NCI-H748 treated with DMSO at 0.1 percent for 48 hours (cell line): Measurements from ENCODE around the gene KCNN3.

Source experiments
- DNase-seq: peaks from one replicate; lab custom pipeline; 2025; lab: John Stamatoyannopoulos, UW

The KCNN3 gene

GRCh38 chr1:154861607-154862094 lies 8.4 kb downstream of the KCNN3 start:
- no peak for DNase-seq

DNA sequence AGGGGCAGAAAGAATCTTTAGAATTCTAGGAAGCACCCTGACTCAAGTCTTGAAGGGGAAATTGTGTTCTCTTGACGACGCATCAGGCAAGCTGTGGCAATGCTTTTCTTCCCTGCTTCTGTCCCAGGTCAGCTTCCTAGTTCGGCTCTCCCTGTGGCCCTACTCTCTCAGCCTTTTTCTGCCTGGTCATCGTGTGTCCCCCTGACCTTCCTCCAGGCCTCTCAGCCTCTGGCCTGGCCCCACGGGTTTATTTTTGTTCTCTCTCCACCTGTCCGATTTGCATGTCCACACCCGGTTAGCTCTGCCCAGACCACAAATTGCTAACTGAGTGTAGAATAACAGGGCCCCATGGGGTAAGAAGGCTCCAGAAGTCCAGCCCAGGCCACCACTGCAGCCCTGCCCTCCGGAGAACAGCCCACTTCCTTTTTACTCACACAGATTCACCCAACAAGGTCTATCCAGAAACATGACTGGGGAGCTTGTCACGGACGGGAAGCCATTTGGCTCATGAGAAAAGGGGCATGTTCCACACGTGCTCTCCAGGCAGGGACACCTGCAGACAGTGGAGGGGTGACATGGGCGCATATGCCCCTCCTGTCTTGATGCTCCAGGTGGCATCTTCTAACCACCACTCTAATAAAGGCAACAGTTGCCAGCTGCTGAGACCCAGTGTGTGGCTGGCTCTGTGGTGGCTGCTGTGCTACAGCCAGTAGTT lies 9.8 kb downstream of the KCNN3 start:
- no peak for DNase-seq

DNA sequence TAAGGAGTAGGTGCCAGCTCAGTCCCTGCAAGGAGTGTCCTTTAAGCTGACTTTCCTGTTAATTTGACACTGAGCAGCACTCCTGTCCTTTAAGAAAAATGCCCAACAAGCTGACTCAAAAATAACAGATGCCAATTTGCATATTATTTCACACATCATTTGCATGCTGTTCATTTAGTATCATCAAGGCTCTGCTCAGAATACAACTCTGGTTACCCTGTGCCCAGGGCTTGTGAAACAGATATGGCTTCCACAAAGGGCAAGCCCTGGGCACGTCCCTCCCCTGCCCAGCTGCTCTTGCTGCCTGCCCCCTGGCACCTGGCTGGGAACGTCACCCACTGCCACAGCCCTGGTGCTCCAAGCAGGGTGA lies 10.3 kb downstream of the KCNN3 start:
- DNase-seq: no peak

- DNase-seq: no peak
Observed at GRCh38 chr1:154859151-154859785, 10.8 kb downstream of the KCNN3 start.

- no peak for DNase-seq
Observed at GRCh38 chr1:154857441-154858215, 12.5 kb downstream of the KCNN3 start.

DNA sequence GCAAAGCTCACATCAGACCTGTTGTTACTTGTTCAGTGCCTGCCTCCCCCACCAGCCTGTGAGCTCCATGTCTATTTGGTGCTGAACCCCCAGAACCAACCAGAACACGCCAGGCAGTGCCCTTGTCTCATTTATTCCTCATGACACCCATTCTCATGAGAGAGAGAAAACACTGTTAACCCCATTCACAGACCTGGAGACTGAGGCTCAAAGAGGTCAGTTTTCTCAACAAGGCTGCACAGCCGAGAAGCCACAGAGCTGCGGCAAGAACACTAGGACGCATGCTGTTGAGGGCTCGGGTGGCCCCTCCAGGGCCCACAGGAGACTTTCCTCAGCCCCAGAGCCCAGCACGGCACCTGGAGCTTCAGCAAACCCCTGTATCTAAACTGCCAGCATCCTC lies 13.1 kb downstream of the KCNN3 start:
- no peak for DNase-seq

DNA sequence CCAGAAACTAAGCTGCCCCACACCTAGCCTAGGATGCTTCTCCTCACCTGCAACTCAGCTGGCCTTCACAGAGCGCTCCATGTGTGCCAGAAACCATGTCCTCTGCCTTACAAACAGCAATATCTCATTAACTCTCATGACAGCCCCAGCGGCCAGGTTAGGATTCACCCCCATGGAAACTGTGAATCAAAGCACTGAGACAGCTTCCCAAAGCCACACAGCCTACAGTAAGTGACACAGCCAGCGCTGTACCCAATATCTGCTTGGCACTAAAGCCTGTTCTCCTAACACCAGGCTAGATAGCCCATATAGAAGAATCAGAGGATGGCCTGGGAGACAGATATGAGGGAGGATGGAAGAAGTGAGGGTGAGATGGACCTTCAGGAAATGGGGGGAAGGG lies 13.5 kb downstream of the KCNN3 start:
- no peak for DNase-seq

DNA sequence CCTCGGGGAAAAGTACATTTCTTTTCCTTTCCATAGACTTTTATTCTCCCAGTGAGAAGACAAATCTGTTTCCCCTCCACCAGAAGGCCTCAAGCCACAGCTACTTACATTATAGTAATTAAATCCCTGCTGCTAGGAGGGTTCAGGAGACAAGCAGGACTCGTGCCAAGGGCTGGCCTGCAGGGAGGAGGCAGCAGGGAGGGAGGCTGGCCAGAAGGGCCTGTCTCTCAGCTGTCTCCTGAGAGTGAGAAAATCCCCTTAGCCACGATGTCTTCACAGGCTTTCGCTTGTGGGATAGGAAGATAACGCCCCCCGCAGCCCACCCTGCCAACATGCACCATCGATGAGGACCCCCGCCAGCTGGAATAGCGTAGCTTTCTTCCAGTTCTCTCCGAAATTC lies 14.0 kb downstream of the KCNN3 start:
- no peak for DNase-seq

DNA sequence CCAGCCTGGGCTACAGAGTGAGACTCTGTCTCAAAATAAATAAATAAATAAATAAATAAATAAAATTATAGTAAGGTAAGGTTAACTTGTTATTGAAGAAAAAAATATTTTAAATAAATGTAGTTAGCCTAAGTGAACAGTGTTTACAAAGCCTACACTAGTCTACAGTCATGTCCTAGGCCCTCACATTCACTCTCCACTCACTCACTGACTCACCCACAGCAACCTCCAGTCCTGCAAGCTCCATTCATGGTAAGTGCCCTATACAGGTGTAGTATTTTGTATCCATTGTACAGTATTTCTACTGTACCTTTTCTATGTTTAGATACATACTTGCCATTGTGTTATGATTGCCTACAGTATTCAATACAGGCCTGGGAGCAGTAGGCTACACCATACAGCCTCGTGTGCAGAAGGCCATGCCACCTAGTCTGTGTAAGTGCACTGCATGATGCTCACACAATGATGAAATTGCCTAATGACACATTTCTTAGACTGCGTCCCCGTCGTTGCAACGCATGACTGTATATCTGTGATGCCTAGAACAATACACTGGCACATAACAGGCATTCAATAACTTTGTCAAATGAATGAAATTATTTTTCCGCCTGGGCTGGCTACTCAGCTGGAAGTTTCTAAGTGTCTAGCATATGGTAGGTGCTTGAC lies 14.8 kb downstream of the KCNN3 start:
- no peak for DNase-seq

GRCh38 chr1:154852845-154853244 lies 17.2 kb downstream of the KCNN3 start:
- no peak for DNase-seq

- no peak for DNase-seq
Observed at GRCh38 chr1:154851392-154852177, 18.5 kb downstream of the KCNN3 start.

DNA sequence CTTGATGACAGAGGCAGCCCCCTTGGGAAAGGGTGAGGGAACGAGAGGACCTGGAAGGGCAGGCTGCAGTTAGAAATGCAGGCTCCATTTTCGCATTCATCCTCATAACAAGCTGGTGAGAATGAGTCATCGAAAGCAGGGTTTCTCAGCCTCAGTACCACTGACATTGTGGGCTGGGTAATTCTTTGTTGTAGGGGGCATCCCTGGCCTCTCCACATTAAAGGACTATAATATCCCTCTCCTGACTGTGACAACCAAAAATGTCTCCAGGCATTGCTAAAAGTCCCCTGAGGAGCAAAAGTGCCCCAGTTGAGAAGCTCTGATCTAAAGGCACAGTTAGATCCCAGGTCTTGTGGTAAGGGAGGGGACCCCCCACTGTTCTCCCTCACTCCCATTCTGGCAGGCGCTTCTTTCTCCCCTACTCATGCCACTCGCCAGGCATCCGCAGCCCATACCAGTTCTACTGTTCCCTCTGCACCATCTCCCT lies 20.4 kb downstream of the KCNN3 start:
- no peak for DNase-seq

DNA sequence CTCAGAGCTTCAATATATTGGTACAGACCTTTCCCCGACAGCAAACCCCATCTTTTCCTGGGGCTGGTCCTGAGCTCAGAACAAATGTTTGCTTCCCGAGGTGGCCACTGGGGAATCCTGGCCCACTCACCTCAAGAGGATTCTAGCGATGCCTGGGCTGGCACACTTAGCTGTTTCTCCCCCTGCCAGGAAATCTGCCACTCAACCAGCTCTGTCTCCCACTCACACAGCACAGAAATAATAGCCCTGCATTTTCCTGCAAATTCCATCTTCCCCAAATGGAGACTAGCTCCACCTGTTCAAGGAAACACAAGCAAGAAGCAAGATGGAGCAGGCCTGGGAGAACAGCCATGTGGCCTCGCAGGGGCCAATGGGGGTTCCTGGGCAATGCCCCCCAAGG lies 21.1 kb downstream of the KCNN3 start:
- no peak for DNase-seq

DNA sequence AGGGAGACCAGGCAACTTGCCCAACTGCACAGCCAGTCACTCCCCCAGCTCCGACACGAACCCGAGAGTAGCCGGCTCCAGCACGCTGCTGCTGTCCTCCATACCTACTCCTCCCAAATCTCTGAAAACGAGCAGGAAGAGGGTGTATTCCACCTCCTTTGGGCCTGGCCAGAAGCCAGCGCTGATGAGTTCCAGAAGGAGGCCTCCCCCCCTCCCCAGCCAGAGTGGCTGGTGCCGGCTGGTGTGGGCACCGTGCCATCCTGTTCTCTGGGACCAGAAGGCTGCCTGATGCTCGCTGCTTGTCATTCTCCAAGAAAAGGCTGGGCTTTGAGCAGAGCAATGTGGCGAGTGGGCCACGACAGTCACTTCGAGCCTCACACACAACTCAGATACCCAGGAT lies 22.2 kb downstream of the KCNN3 start:
- no peak for DNase-seq

DNA sequence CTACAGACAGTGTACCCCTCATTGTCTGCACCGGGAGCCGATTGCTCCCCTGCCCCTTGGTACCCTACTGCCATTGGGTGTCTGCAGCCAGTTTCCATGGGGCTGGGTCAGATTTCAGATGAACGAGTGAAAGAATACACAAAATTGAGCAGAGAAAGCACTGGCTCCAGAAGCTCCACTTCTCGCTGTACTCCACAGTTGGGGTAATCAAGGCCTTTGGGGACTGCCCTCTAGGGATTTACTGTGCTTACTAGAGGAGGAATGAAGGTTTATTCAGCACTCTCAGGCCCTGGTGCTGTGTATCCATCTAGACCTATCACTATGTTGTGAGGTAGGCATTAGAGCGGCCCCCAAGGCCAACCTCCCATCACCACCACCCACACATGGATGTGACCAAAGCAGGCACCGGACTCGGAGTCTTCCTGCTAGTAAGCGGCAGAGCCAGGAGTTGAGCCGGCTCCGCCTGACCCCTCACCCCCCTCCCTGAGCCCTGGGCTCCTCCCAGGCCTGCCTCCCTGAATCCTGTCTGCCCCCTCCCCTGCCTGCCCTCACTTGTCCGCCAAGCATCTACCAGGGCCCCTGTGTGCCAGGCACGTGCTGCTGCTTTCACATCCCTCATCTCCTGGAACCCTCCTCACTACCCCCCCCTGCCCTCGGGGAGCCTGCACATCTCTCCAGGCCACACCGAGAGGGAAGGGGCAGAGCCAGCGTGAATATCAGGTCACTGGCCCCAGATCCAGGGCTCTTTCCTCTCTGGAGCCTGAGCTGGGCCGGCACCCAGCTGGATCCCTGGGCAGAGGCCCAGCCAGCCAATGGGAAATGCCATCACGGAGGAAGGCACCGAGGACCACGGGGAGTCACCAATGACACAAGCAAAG lies 23.3 kb downstream of the KCNN3 start:
- DNase-seq: no peak

DNA sequence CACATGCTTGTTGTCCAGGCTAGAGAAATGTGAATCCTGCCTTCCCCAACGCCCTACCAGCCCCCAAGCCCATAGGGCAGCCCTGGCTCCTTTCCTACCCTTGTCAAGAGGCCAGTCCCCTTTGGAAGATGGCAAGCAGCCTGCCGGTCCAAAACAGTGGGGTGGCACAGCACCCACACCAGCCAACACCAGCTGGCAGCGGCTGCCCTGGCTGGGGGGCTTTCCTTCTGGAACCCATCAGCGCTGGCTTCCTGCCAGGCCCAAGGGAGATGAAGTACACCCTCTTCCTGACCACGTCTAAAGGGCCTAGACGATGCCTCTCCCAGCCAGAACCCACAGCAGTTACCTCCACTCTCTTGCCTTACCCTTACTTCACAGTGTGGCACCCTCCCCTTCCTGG lies 24.2 kb downstream of the KCNN3 start:
- no peak for DNase-seq

GRCh38 chr1:154845174-154845573 lies 24.9 kb downstream of the KCNN3 start:
- no peak for DNase-seq

DNA sequence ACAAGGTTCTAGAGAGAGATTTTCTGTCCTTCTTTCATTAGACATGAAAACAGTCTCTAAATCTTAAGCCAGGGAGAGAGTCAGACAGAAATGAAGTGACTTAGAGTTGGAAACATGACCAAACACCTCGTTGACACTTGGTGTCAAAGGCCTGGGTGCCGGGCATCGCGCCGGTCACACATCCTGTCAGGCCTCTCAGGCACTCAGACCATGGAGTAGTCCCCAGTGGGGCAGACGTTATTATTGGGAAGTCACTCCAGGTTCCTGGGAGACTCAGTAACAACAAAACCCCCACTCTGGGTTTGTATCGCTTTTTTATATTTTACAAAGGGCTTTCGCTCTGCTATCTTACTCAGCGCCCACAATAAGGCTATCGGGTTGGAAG lies 25.8 kb downstream of the KCNN3 start:
- no peak for DNase-seq

DNA sequence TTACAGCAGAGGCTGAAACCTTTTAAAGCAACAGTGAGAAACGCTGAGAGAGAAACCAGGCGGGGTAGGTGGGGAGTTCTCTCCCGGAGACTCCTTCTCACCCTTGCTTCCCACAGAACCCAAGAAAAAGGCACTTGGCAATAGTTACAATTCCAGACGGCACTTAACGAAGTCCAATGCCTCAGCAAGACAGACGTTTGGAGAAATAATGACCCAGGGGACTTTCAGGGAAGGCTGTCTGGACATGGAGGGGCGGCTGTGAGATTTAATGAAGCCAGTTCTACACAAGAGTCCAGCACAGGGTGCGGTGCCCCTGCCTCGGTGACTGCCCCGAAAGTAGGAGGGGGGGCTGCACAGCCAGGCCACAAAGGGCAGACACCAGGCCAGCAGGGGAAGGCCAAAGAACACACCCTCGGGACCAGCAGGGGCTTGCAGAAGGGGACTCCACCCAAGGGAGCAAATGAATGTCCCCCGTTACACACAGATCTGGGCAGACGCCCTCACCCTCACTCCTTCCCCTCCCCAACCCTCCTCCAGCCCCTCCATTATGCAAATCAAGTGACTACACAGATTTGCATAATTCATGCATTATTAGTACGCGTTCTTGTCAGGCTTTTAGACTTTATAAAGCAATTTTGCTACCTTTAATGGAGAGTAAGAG lies 26.3 kb downstream of the KCNN3 start:
- DNase-seq: no peak

DNA sequence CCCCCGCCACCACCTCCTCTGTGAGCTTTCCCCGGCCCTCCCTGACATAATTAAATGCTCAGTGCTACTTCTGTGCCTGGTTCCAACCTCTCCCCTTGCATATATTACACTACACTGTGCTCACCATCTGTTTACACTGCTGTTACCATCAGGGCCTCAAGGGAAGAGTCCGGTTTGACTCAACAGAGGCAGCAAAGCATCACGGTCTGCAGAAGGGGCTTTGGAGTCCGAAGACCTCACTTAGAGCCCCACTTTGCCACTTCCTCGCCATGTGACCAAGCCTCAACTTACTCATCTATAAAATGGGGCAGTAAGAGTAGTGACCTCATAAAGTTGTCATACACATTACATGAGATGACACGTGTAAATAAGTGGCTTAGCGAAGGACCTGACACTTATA lies 27.4 kb downstream of the KCNN3 start:
- no peak for DNase-seq
